H9 (cell line): Measurements from ENCODE around the gene LRRC58. TPM values are rescaled to one million over a fixed set of nuclear protein-coding genes. Genes with fewer than 3 reads are reported as not detected.

Experiments
- DNase-seq: peaks from one replicate; pipeline ENCODE4 v3.0.0-alpha.2; 2017
- H2AFZ ChIP-seq: one replicate; pipeline ENCODE4 v1.6.1; 2013; ENCODE audit warnings: mild to moderate bottlenecking, low read length, control low read depth, moderate library complexity
- H2AK5ac ChIP-seq: 2 replicates; pipeline ENCODE4 v1.6.1; 2013; ENCODE audit warnings: low read length, control low read depth, mixed read lengths; ENCODE audit not compliant: insufficient read length
- H2BK120ac ChIP-seq: one replicate; pipeline ENCODE4 v1.6.1; 2013; ENCODE audit warnings: low read depth, mild to moderate bottlenecking, low read length, control low read depth, inconsistent platforms; ENCODE audit not compliant: poor library complexity, severe bottlenecking
- H2BK12ac ChIP-seq: 2 replicates; pipeline ENCODE4 v1.6.1; 2013; ENCODE audit warnings: low read length, control low read depth, mixed read lengths, low read depth; ENCODE audit not compliant: insufficient read length
- H2BK15ac ChIP-seq: 2 replicates; pipeline ENCODE4 v1.6.1; 2013; ENCODE audit warnings: low read depth, low read length, control low read depth
- H2BK20ac ChIP-seq: one replicate; pipeline ENCODE4 v1.6.1; 2013; ENCODE audit warnings: low read depth, mild to moderate bottlenecking, low read length, control low read depth, inconsistent platforms; ENCODE audit not compliant: poor library complexity, severe bottlenecking
- H2BK5ac ChIP-seq: 2 replicates; pipeline ENCODE4 v1.6.1; 2013; ENCODE audit warnings: low read length, control low read depth, mixed read lengths; ENCODE audit not compliant: insufficient read length
- H3K14ac ChIP-seq: 2 replicates; pipeline ENCODE4 v1.6.1; 2013; ENCODE audit warnings: low read length, control low read depth; ENCODE audit not compliant: insufficient read depth
- H3K18ac ChIP-seq: 2 replicates; pipeline ENCODE4 v1.6.1; 2013; ENCODE audit warnings: low read depth, mild to moderate bottlenecking, mixed read lengths, low read length, control low read depth; ENCODE audit not compliant: insufficient read length
- H3K23ac ChIP-seq: 2 replicates; pipeline ENCODE4 v1.6.1; 2013; ENCODE audit warnings: low read length, control low read depth, mixed read lengths, low read depth; ENCODE audit not compliant: insufficient read length
- H3K23me2 ChIP-seq: 2 replicates; pipeline ENCODE4 v1.6.1; 2013; ENCODE audit warnings: low read depth, mild to moderate bottlenecking, mixed read lengths, low read length, control low read depth; ENCODE audit not compliant: insufficient read length, poor library complexity, severe bottlenecking
- H3K27ac ChIP-seq: 2 replicates; pipeline ENCODE4 v1.5.1; 2013; ENCODE audit warnings: low read length, control low read depth, mixed read lengths, low read depth; ENCODE audit not compliant: insufficient read length
- H3K27me3 ChIP-seq: 2 replicates; pipeline ENCODE4 v1.6.1; 2013; ENCODE audit warnings: low read length, control low read depth, inconsistent platforms; ENCODE audit not compliant: insufficient read depth
- H3K4ac ChIP-seq: 2 replicates; pipeline ENCODE4 v1.6.1; 2013; ENCODE audit warnings: low read depth, mild to moderate bottlenecking, control low read depth, inconsistent platforms, low read length, moderate library complexity
- H3K4me1 ChIP-seq: 2 replicates; pipeline ENCODE4 v1.6.1; 2013; ENCODE audit warnings: low read length, control low read depth, inconsistent platforms; ENCODE audit not compliant: insufficient read depth
- H3K4me2 ChIP-seq: 2 replicates; pipeline ENCODE4 v1.6.1; 2013; ENCODE audit warnings: low read length, control low read depth, mixed read lengths; ENCODE audit not compliant: insufficient read length, insufficient read depth
- H3K56ac ChIP-seq: 2 replicates; pipeline ENCODE4 v1.6.1; 2013; ENCODE audit warnings: low read depth, mild to moderate bottlenecking, mixed read lengths, low read length, control low read depth; ENCODE audit not compliant: insufficient read length
- H3K79me1 ChIP-seq: 2 replicates; pipeline ENCODE4 v1.6.1; 2013; ENCODE audit warnings: low read depth, mild to moderate bottlenecking, moderate library complexity, low read length, control low read depth, inconsistent platforms; ENCODE audit not compliant: insufficient read depth, poor library complexity, severe bottlenecking
- H3K79me2 ChIP-seq: 2 replicates; pipeline ENCODE4 v1.6.1; 2013; ENCODE audit warnings: low read length, control low read depth, inconsistent platforms; ENCODE audit not compliant: insufficient read depth
- H3K9ac ChIP-seq: 2 replicates; pipeline ENCODE4 v1.6.1; 2013; ENCODE audit warnings: low read length, control low read depth, mixed read lengths; ENCODE audit not compliant: insufficient read length; ENCODE audit errors: extremely low read depth
- H3K9me3 ChIP-seq: one replicate; pipeline ENCODE4 v1.6.1; 2013; ENCODE audit warnings: low read depth, low read length, inconsistent platforms; ENCODE audit not compliant: control insufficient read depth
- H3T11ph ChIP-seq: one replicate; pipeline ENCODE4 v1.6.1; 2013; ENCODE audit warnings: mild to moderate bottlenecking, low read length, control low read depth, inconsistent platforms
- H4K20me1 ChIP-seq: one replicate; pipeline ENCODE4 v1.6.1; 2013; ENCODE audit not compliant: control insufficient read depth, insufficient read length, insufficient read depth
- H4K5ac ChIP-seq: 2 replicates; pipeline ENCODE4 v1.6.1; 2013; ENCODE audit warnings: low read depth, mild to moderate bottlenecking, mixed read lengths, low read length, control low read depth; ENCODE audit not compliant: insufficient read length
- H4K8ac ChIP-seq: replicated peaks from 2 replicates; pipeline ENCODE4 v1.6.1; 2013; ENCODE audit warnings: low read length, control low read depth, mixed read lengths, low read depth; ENCODE audit not compliant: insufficient read length
- H4K91ac ChIP-seq: 2 replicates; pipeline ENCODE4 v1.6.1; 2013; ENCODE audit warnings: low read depth, mild to moderate bottlenecking, moderate library complexity, mixed read lengths, low read length, control low read depth; ENCODE audit not compliant: insufficient read length
- H3K27ac Mint-ChIP-seq, 3 experiments: 2 replicates in 2 of 3; 3 replicates in 1 of 3; pipeline ENCODE4 v1.8.0; 2020 to 2021; ENCODE audit warnings: mixed read lengths in 3 of 3, mild to moderate bottlenecking in 1 of 3, moderate library complexity in 1 of 3
- H3K27me3 Mint-ChIP-seq: 2 replicates; pipeline ENCODE4 v1.8.0; 2021; ENCODE audit warnings: low read depth, mild to moderate bottlenecking, moderate library complexity, mixed read lengths
- H3K36me3 Mint-ChIP-seq, 3 experiments: 2 replicates in 2 of 3; 3 replicates in 1 of 3; pipeline ENCODE4 v1.8.0; 2020 to 2021; ENCODE audit warnings: low read depth in 3 of 3, mixed read lengths in 3 of 3; ENCODE audit not compliant: insufficient read depth in 1 of 3
- H3K4me1 Mint-ChIP-seq, 2 experiments: 2 replicates each; pipeline ENCODE4 v1.8.0; 2020; ENCODE audit warnings: mixed read lengths in 2 of 2
- H3K4me3 Mint-ChIP-seq, 2 experiments: 2 replicates in 1 of 2; 3 replicates in 1 of 2; pipeline ENCODE4 v1.8.0; 2020 to 2021; ENCODE audit warnings: mild to moderate bottlenecking in 2 of 2, mixed read lengths in 2 of 2, moderate library complexity in 1 of 2
- H3K9me3 Mint-ChIP-seq, 2 experiments: 2 replicates in 1 of 2; 3 replicates in 1 of 2; pipeline ENCODE4 v1.8.0; 2020; ENCODE audit warnings: mild to moderate bottlenecking in 2 of 2, mixed read lengths in 2 of 2, moderate library complexity in 1 of 2
- CTCF ChIP-seq: fragments of 200-600 bp; sonication (generic); conservative IDR thresholded peaks from 3 replicates; pipeline ENCODE4 v1.8.0; 2021; ENCODE audit warnings: antibody characterized with exemption, mild to moderate bottlenecking
- WGBS: extraction: QIAGEN DNeasy Blood & Tissue Kit; methylation state at CpG from one replicate; pipeline ENCODE4 v1.1.7; 2013; ENCODE audit warnings: missing lambda C conversion rate, low lambda C conversion rate, mixed read lengths; ENCODE audit not compliant: insufficient read length; ENCODE audit errors: extremely low coverage; 5-methylcytosine and 5-hydroxymethylcytosine counted together
- total RNA-seq: library from RNA; stranded (reverse); gene quantifications from 2 replicates; pipeline ENCODE4 v1.2.1, GENCODE V29; 2021

LRRC58 gene
- total RNA-seq, 1 experiment from 2014 or later, result 18.2 TPM

- Mint-ChIP-seq H3K27me3 (no peaks in the 10 kb centered on the region), H3K9me3 (no peaks in the 10 kb centered on the region), H3K36me3 (peaks cover 25 to 42% (median 42%) of the 10 kb centered on the region in 3 experiments; a peak in 6 of 7 replicates), H3K27ac (no peak overlapping the region), H3K4me3 (no peak overlapping the region), H3K4me1 (no peaks in the 10 kb centered on the region; a peak in 1 of 4 replicates)
- no peak overlapping the region for H3K56ac ChIP-seq
- H2BK20ac ChIP-seq, result no peak overlapping the region
- H3K27ac ChIP-seq, result no peak overlapping the region
- no peak overlapping the region for H2BK12ac ChIP-seq
- H4K20me1 ChIP-seq, result no peaks in the 10 kb centered on the region
- H3K23ac ChIP-seq, result no peak overlapping the region
- no peaks in the 10 kb centered on the region for H3K23me2 ChIP-seq
- H3K27me3 ChIP-seq, result no peaks in the 10 kb centered on the region
- no peak overlapping the region for H2BK5ac ChIP-seq
- no peaks in the 10 kb centered on the region for H3K79me2 ChIP-seq
- H4K8ac ChIP-seq, result no peak overlapping the region
- H4K91ac ChIP-seq, result no peak overlapping the region
- H2BK15ac ChIP-seq, result no peak overlapping the region
- no peak overlapping the region for H4K5ac ChIP-seq
- DNase-seq, result no peak
- no peak overlapping the region for H2AFZ ChIP-seq
- TF ChIP-seq CTCF, result no peak
- H3K9me3 ChIP-seq, result no peaks in the 10 kb centered on the region
- no peak overlapping the region for H3K4me2 ChIP-seq
- no peak overlapping the region for H3K18ac ChIP-seq
- H3T11ph ChIP-seq, result no peak overlapping the region
- no peak overlapping the region for H2BK120ac ChIP-seq
- no peak overlapping the region for H2AK5ac ChIP-seq
- H3K4ac ChIP-seq, result no peak overlapping the region
- no peaks in the 10 kb centered on the region for H3K4me1 ChIP-seq
- no peak overlapping the region for H3K14ac ChIP-seq
- no peak overlapping the region for H3K9ac ChIP-seq
- WGBS, result no CpG with 5 or more reads among the region's 2 CpGs
- no peaks in the 10 kb centered on the region for H3K79me1 ChIP-seq
Measured at GRCh38 chr3:120394347-120394746, 45.2 kb upstream of the LRRC58 start.
